Lower lobe of right lung (tissue), 2 donors: ENCODE measurements around the gene P2RX2. TPM values are rescaled to one million over a fixed set of nuclear protein-coding genes. Genes with fewer than 3 reads are reported as not detected.

Experiments
- ATAC-seq, 2 donors: fragments of 200-7000 bp; cut with Tn5 transposase; one replicate each; pipeline ENCODE4 v1.9.1; 2020 to 2022; ENCODE audit warnings: mild to moderate bottlenecking in 2 of 2, moderate library complexity in 2 of 2
- DNase-seq: peaks from one replicate; pipeline ENCODE4 v3.0.0-alpha.2; 2020
- H3K27ac ChIP-seq: fragments of 200-600 bp; one replicate; pipeline ENCODE4 v1.8.0; 2022
- H3K27me3 ChIP-seq: fragments of 200-600 bp; one replicate; pipeline ENCODE4 v1.8.0; 2022; ENCODE audit warnings: low read depth
- H3K36me3 ChIP-seq: fragments of 200-600 bp; one replicate; pipeline ENCODE4 v1.8.0; 2022; ENCODE audit warnings: mild to moderate bottlenecking
- H3K4me1 ChIP-seq: fragments of 200-600 bp; one replicate; pipeline ENCODE4 v1.8.0; 2022
- H3K4me3 ChIP-seq: fragments of 200-600 bp; one replicate; pipeline ENCODE4 v1.8.0; 2022; ENCODE audit warnings: mild to moderate bottlenecking
- H3K9me3 ChIP-seq: fragments of 200-600 bp; one replicate; pipeline ENCODE4 v1.8.0; 2022
- CTCF ChIP-seq: fragments of 200-600 bp; IDR thresholded peaks from one replicate; pipeline ENCODE4 v1.8.0; 2022; ENCODE audit warnings: antibody characterized with exemption, mild to moderate bottlenecking
- intact Hi-C: fragments of 100-400 bp; cut with DNase I; formaldehyde crosslinking; loops from one replicate; pipeline ENCODE4 v1.11.0; 2022
- total RNA-seq: library from RNA; stranded (reverse); fragmentation: NEBNext Ultra II Directional; extraction: Animal tissue kit (Norgen Biotek cat#: 25700); gene quantifications from one replicate; pipeline ENCODE4 v1.2.1, GENCODE V29; 2021
- donor health status: DM: no; HTN: yes; CAD: no; lungs with severe emphysema.

The P2RX2 gene
- total RNA-seq, 1 donor from 2014 or later = 0.56 TPM

- ATAC-seq (no peak), DNase-seq (no peak)
- no peak overlapping the region for H3K4me3 ChIP-seq
- H3K9me3 ChIP-seq = peaks cover 6% of the 10 kb centered on the region
- H3K27me3 ChIP-seq = peaks cover 47% of the 10 kb centered on the region
- intact Hi-C loops = no loop called here
- no peak overlapping the region for H3K27ac ChIP-seq
- peaks cover 14% of the 10 kb centered on the region for H3K4me1 ChIP-seq
- no peak for TF ChIP-seq CTCF
- H3K36me3 ChIP-seq = peaks cover 2% of the 10 kb centered on the region
These were observed 452 bp downstream of the P2RX2 start for GRCh38 chr12:132619071-132619385.

- Histone ChIP-seq H3K4me3 (no peak overlapping the region), H3K36me3 (peaks cover 7% of the 10 kb centered on the region), H3K27ac (no peak overlapping the region), H3K27me3 (peaks cover 47% of the 10 kb centered on the region), H3K9me3 (peaks cover 6% of the 10 kb centered on the region), H3K4me1 (peaks cover 14% of the 10 kb centered on the region)
- intact Hi-C loops = no loop called here
- DNase-seq = no peak
- no peak for ATAC-seq
- TF ChIP-seq CTCF = no peak
These were observed 973 bp downstream of the P2RX2 start for GRCh38 chr12:132619386-132620112.

GRCh38 chr12:132620113-132620898, 1.7 kb downstream of the P2RX2 start:
- no peak overlapping the region for H3K27ac ChIP-seq
- no peak overlapping the region for H3K4me3 ChIP-seq
- no peak for TF ChIP-seq CTCF
- H3K4me1 ChIP-seq = peaks cover 14% of the 10 kb centered on the region
- DNase-seq = no peak
- ATAC-seq = no peak
- intact Hi-C loops = no loop called here
- H3K27me3 ChIP-seq = peaks cover 46% of the 10 kb centered on the region
- H3K36me3 ChIP-seq = peaks cover 14% of the 10 kb centered on the region
- H3K9me3 ChIP-seq = peaks cover 6% of the 10 kb centered on the region

- Histone ChIP-seq H3K4me3 (no peak overlapping the region), H3K27ac (no peak overlapping the region), H3K27me3 (peaks cover 39% of the 10 kb centered on the region), H3K36me3 (peaks cover 21% of the 10 kb centered on the region), H3K9me3 (peaks cover 6% of the 10 kb centered on the region), H3K4me1 (peaks cover 14% of the 10 kb centered on the region)
- ATAC-seq (no peak), DNase-seq (no peak)
- TF ChIP-seq CTCF = no peak
- intact Hi-C loops = no loop called here
These were observed 2.5 kb downstream of the P2RX2 start for GRCh38 chr12:132620899-132621656.

GRCh38 chr12:132621657-132622435, 3.3 kb downstream of the P2RX2 start:
- ATAC-seq = no peak
- peaks cover 23% of the 10 kb centered on the region for H3K36me3 ChIP-seq
- H3K27ac ChIP-seq = no peak overlapping the region
- no peaks in the 10 kb centered on the region for H3K9me3 ChIP-seq
- DNase-seq = no peak
- H3K27me3 ChIP-seq = peaks cover 31% of the 10 kb centered on the region
- no peak for TF ChIP-seq CTCF
- H3K4me3 ChIP-seq = no peak overlapping the region
- intact Hi-C loops = no loop called here
- peaks cover 14% of the 10 kb centered on the region for H3K4me1 ChIP-seq
